GM12878 (cell line): ENCODE measurements around the gene ZNF133. TPM values are rescaled to one million over a fixed set of nuclear protein-coding genes. Genes with fewer than 3 reads are reported as not detected.

Experiments
- ATAC-seq: fragments of 200-7000 bp; cut with Tn5 transposase; 3 replicates; pipeline ENCODE4 v1.9.1; 2020; ENCODE audit warnings: mild to moderate bottlenecking, moderate library complexity
- BruUV-seq: library from RNA; stranded (reverse); fragments of 400-500 nt; replicated peaks from 2 replicates; lab custom pipeline; 2021; lab: Mats Ljungman, UMichigan
- CTCF ChIA-PET: fragments of 300-600 bp; sonication (Branson Sonifier 250); formaldehyde crosslinking; extraction: SDS; loops from one replicate; lab custom pipeline; 2021; ENCODE audit warnings: inconsistent platforms; lab: Yijun Ruan, JAX
- POLR2A ChIA-PET: fragments of 350-600 bp; formaldehyde crosslinking; extraction: SDS; loops from one replicate; lab custom pipeline; 2021; ENCODE audit warnings: inconsistent platforms; lab: Charles Lee
- RAD21 ChIA-PET: fragments of 300-600 bp; sonication (Branson Sonifier 250); formaldehyde crosslinking; loops from one replicate; lab custom pipeline; 2023; ENCODE audit warnings: antibody characterized with exemption; ENCODE audit not compliant: unreplicated experiment; lab: Charles Lee
- SMC1A ChIA-PET: fragments of 300-600 bp; sonication (Branson Sonifier 250); formaldehyde crosslinking; loops from one replicate; lab custom pipeline; 2023; ENCODE audit not compliant: unreplicated experiment, uncharacterized antibody; lab: Charles Lee
- DNase-seq: peaks from one replicate; pipeline ENCODE4 v3.0.0-alpha.2; 2011; ENCODE audit warnings: low read depth, low spot score
- FAIRE-seq: peaks from 3 replicates; lab custom pipeline; 2011; peaks lifted over from hg19 to GRCh38; lab: Jason Lieb, UNC
- H2AFZ ChIP-seq: 2 replicates; pipeline ENCODE4 v1.6.0; 2011; ENCODE audit warnings: low read depth, low read length, control low read depth; ENCODE audit not compliant: control insufficient read depth
- H3K27ac ChIP-seq: 2 replicates; pipeline ENCODE4 v1.5.1; 2011; ENCODE audit warnings: control low read depth; ENCODE audit not compliant: control insufficient read depth, insufficient read depth
- H3K27me3 ChIP-seq, 2 experiments: replicated peaks in 1 of 2; 2 replicates each; pipeline versions ENCODE4 v1.6.0 to v1.6.1; 2011; ENCODE audit warnings: low read length in 1 of 2; ENCODE audit not compliant: control insufficient read depth in 2 of 2, insufficient read depth in 2 of 2
- H3K36me3 ChIP-seq, 2 experiments: 2 replicates each; pipeline ENCODE4 v1.5.1; 2011; ENCODE audit warnings: low read length in 1 of 2; ENCODE audit not compliant: control insufficient read depth in 2 of 2, insufficient read depth in 2 of 2
- H3K4me1 ChIP-seq: 2 replicates; pipeline ENCODE4 v1.6.1; 2011; ENCODE audit warnings: mild to moderate bottlenecking, low read length, moderate library complexity, mixed read lengths; ENCODE audit not compliant: control insufficient read depth, insufficient read depth
- H3K4me2 ChIP-seq: 2 replicates; pipeline ENCODE4 v1.6.0; 2011; ENCODE audit warnings: control low read depth; ENCODE audit not compliant: control insufficient read depth, insufficient read depth
- H3K4me3 ChIP-seq: fragments of 200-600 bp; sonication (generic); 2 replicates; pipeline ENCODE4 v1.5.1; 2016
- H3K79me2 ChIP-seq: 2 replicates; pipeline ENCODE4 v1.6.0; 2011; ENCODE audit warnings: low read length; ENCODE audit not compliant: control insufficient read depth, insufficient read depth
- H3K9ac ChIP-seq: 2 replicates; pipeline ENCODE4 v1.8.0; 2011; ENCODE audit warnings: low read length, control low read depth, mixed read lengths; ENCODE audit not compliant: control insufficient read depth, insufficient read depth
- H3K9me3 ChIP-seq: replicated peaks from 3 replicates; pipeline ENCODE4 v1.5.1; 2011; ENCODE audit warnings: mild to moderate bottlenecking, low read length; ENCODE audit not compliant: control insufficient read depth, insufficient read depth
- H4K20me1 ChIP-seq: 2 replicates; pipeline ENCODE4 v1.6.0; 2011; ENCODE audit not compliant: control insufficient read depth, insufficient read depth
- ASH2L ChIP-seq: fragments of 300-600, 200-600 bp; sonication (generic); IDR thresholded peaks from 2 replicates; pipeline ENCODE4 v1.6.1; 2017; ENCODE audit warnings: low read depth, mild to moderate bottlenecking, borderline replicate concordance
- ATF7 ChIP-seq: fragments of 450-650 bp; IDR thresholded peaks from 2 replicates; pipeline ENCODE4 v1.6.1; 2016; ENCODE audit warnings: low read depth, mild to moderate bottlenecking
- BRCA1 ChIP-seq: IDR thresholded peaks from 2 replicates; pipeline ENCODE4 v1.6.1; 2011; ENCODE audit warnings: low read depth, low read length, improper control_type of control experiment
- CHD2 ChIP-seq: IDR thresholded peaks from 2 replicates; pipeline ENCODE4 v1.6.1; 2011; ENCODE audit warnings: low read depth, low read length, improper control_type of control experiment, borderline replicate concordance
- ELK1 ChIP-seq: IDR thresholded peaks from 2 replicates; pipeline ENCODE4 v1.6.1; 2012; ENCODE audit warnings: low read depth, low read length, improper control_type of control experiment
- ETV6 ChIP-seq, 2 experiments: fragments of 450-650 bp in 1 of 2; IDR thresholded peaks in 1 of 2; conservative IDR thresholded peaks in 1 of 2; 2 replicates each; pipeline ENCODE4 v1.6.1; 2014; ENCODE audit warnings: antibody characterized with exemption in 1 of 2, borderline replicate concordance in 1 of 2, low read depth in 1 of 2, mild to moderate bottlenecking in 1 of 2, moderate library complexity in 1 of 2
- GABPA ChIP-seq: IDR thresholded peaks from 2 replicates; pipeline ENCODE4 v1.6.1; 2014; ENCODE audit warnings: antibody characterized with exemption, low read depth, mild to moderate bottlenecking, inconsistent platforms
- KLF5 ChIP-seq: fragments of 450-650 bp; IDR thresholded peaks from 2 replicates; pipeline ENCODE4 v1.6.1; 2014; ENCODE audit warnings: mild to moderate bottlenecking; ENCODE audit not compliant: partially characterized antibody
- NKRF ChIP-seq: fragments of 450-650 bp; conservative IDR thresholded peaks from 2 replicates; pipeline ENCODE4 v1.6.1; 2017; ENCODE audit warnings: mild to moderate bottlenecking, moderate library complexity
- POU2F2 ChIP-seq: IDR thresholded peaks from 3 replicates; pipeline ENCODE4 v1.6.1; 2011; ENCODE audit warnings: low read depth, mild to moderate bottlenecking, low read length, borderline replicate concordance
- SRF ChIP-seq, 2 experiments: IDR thresholded peaks; 2 replicates each; pipeline ENCODE4 v1.6.1; 2011; ENCODE audit warnings: low read depth in 2 of 2, low read length in 2 of 2, mild to moderate bottlenecking in 1 of 2, moderate library complexity in 1 of 2
- ZNF687 ChIP-seq: fragments of 450-650 bp; IDR thresholded peaks from 2 replicates; pipeline ENCODE4 v1.6.1; 2017; ENCODE audit warnings: mild to moderate bottlenecking, moderate library complexity
- in situ Hi-C: fragments of 300-500 bp; cut with MboI; formaldehyde crosslinking; loops from 9 replicates; pipeline ENCODE4 v1.14.3; 2018; ENCODE audit warnings: mixed read lengths
- intact Hi-C: fragments of 100-400 bp; cut with micrococcal nuclease; formaldehyde crosslinking; loops from one replicate; pipeline ENCODE4 v1.14.2; 2022; ENCODE audit not compliant: unreplicated experiment
- polyA plus RNA-seq, 11 experiments: library from polyadenylated mRNA; depleted of rRNA in 4 of 11; unstranded in 6 of 11; stranded (reverse) in 5 of 11; fragments of >200 nt; fragmentation: Nextera tagmentation in 4 of 11; fragmentation: Illumina TruSeq in 1 of 11; extraction: Ambion mirVana in 4 of 11; extraction: Trizol in 1 of 11; gene quantifications; 1 replicate in 1 of 11; 2 replicates in 10 of 11; pipeline versions ENCODE4 v1.2.1 to v1.2.3, GENCODE V29; 2011 to 2016; ENCODE audit warnings: inconsistent platforms in 2 of 11, missing spikeins in 2 of 11, low read depth in 1 of 11
- total RNA-seq, 4 experiments: library from RNA; depleted of rRNA in 3 of 4; stranded (reverse); fragments of >200 nt in 3 of 4; fragmentation: Illumina TruSeq in 1 of 4; extraction: Trizol in 1 of 4; gene quantifications; 2 replicates each; pipeline versions ENCODE4 v1.2.1 to v1.2.3, GENCODE V29; 2013 to 2021

ZNF133 gene
- total and polyA plus RNA-seq, 10 of the 15 experiments (the other 5 are each of a cell fraction or from before 2014, with no cell fraction given) = 2.0 to 9.3 (median 7.3) TPM

- TF ChIP-seq ATF7 = no peak
- TF ChIP-seq ETV6 (conservative IDR thresholded peaks at IDR 0.05 in 1 of 2, IDR thresholded peaks at IDR 0.05 in 1 of 2; ENCODE audit: borderline replicate concordance in 1 of 2, low read depth in 1 of 2) = no peak
These were observed 15.9 kb upstream of the ZNF133 start (continued) for GRCh38 chr20:18272451-18272850.

GRCh38 chr20:18273738-18274137 lies 14.6 kb upstream of the ZNF133 start:
- Histone ChIP-seq H3K79me2 (no peaks in the 10 kb centered on the region), H3K4me2 (no peak overlapping the region), H3K4me1 (no peaks in the 10 kb centered on the region), H3K36me3 (no peaks in the 10 kb centered on the region), H3K9ac (no peak overlapping the region), H3K27ac (no peak overlapping the region), H4K20me1 (no peaks in the 10 kb centered on the region), H3K27me3 (no peaks in the 10 kb centered on the region; a peak in 1 of 4 replicates), H2AFZ (no peak overlapping the region), H3K4me3 (no peak overlapping the region), H3K9me3 (no peaks in the 10 kb centered on the region)
- DNase-seq = no peak
- ATAC-seq = no peak
- BruUV-seq = no TSS peak
- ChIA-PET SMC1A (no interaction called here), RAD21 (no interaction called here), POLR2A (no interaction called here), CTCF (no interaction called here)
- in situ Hi-C loops (no loop called here), intact Hi-C loops (no loop called here)
- no peak for FAIRE-seq
- TF ChIP-seq CHD2 (no peak), POU2F2 (no peak), ZNF687 (no peak), BRCA1 (no peak), SRF (IDR thresholded peaks at IDR 0.05; ENCODE audit: low read depth in 2 of 2, low read length in 2 of 2) (no peak), ELK1 (no peak), KLF5 (no peak), GABPA (no peak), NKRF (no peak), ASH2L (no peak)
